Stimulated activated memory B cell treated with anti-CD40 and anti-IgM and Interleukin-4, amounts not matched to agents 10 μg/mL and 1 μg/mL and 100 μg/mL, for 72 hours (primary cell): Measurements from ENCODE around the gene MPDU1.
"Not testable (repeated sequence)": the region's sequence is repeated elsewhere in the genome, so short reads cannot be mapped to it uniquely, and the experiment has no call there.

ENCODE experiments used
- ATAC-seq: fragments of 150-1000 bp; cut with Tn5 transposase; 2 replicates; pipeline ENCODE4 v1.10.0; 2021
- H3K27ac Mint-ChIP-seq: one replicate; pipeline ENCODE4 v1.8.0; 2022; ENCODE audit warnings: mild to moderate bottlenecking, mixed read lengths
- H3K27me3 Mint-ChIP-seq: one replicate; pipeline ENCODE4 v1.8.0; 2022; ENCODE audit warnings: mixed read lengths
- H3K36me3 Mint-ChIP-seq: one replicate; pipeline ENCODE4 v1.8.0; 2022; ENCODE audit warnings: mixed read lengths
- H3K4me1 Mint-ChIP-seq: one replicate; pipeline ENCODE4 v1.8.0; 2022; ENCODE audit warnings: mixed read lengths
- H3K4me3 Mint-ChIP-seq: one replicate; pipeline ENCODE4 v1.8.0; 2022; ENCODE audit warnings: mild to moderate bottlenecking, moderate library complexity, mixed read lengths
- H3K9me3 Mint-ChIP-seq: one replicate; pipeline ENCODE4 v1.8.0; 2022; ENCODE audit warnings: mixed read lengths

Gene MPDU1

DNA sequence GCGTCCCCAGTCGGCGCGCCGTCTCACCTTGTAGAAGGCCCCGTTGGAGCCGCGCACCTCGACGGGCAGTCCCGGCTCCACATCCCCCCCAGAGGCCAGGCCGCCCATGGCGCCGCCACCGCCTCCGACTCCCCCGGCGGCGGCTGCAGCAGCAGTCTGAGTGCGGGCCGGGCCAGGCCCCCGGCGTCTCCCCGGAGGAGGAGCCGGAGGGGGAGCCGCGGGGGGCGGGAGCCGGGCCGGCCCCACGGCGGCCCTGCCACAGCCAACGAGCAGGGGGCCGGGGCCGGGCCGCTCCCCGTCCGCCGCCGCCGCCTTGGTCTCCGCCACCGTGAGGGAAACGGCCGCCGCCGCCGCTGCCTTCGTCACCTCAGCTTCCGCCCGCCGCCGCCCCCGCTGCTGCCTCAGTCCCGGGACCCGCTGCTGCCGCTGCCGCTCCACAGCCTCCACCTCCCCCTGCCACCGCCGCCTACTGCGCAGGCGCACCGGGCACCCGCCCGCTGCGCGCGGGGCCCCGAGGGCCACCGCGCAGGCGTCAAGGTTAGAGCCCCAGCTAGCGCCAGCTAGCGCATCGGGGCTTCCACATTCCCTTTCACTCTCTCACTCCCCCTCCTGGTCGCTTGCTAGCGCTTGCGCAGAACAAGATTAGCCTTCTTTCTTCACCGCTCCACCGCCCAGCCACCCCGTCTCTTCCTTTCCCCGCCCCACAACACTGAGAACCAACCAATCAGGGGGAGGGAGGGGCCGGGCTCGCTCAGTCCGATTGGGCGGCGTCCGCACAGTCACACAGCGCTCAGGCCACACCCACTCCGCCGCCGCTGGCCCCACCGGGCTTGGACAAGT lies 31.0 kb downstream of the MPDU1 start, which contains the start of gene FXR2:
FXR2 (minus strand) TSS at position 473 of the 840 bp plus-strand sequence; CDS start at position 108, 365 bp downstream.
- Mint-ChIP-seq H3K9me3 (no peaks in the 10 kb centered on the region), H3K27me3 (no peaks in the 10 kb centered on the region), H3K27ac (peak within 1 kb of the TSS; percentile 80), H3K36me3 (peaks cover 18% of the 10 kb centered on the region), H3K4me1 (peaks cover 45% of the 10 kb centered on the region), H3K4me3 (peak within 1 kb of the TSS; percentile 86)
- ATAC-seq: peak; percentile 99

DNA sequence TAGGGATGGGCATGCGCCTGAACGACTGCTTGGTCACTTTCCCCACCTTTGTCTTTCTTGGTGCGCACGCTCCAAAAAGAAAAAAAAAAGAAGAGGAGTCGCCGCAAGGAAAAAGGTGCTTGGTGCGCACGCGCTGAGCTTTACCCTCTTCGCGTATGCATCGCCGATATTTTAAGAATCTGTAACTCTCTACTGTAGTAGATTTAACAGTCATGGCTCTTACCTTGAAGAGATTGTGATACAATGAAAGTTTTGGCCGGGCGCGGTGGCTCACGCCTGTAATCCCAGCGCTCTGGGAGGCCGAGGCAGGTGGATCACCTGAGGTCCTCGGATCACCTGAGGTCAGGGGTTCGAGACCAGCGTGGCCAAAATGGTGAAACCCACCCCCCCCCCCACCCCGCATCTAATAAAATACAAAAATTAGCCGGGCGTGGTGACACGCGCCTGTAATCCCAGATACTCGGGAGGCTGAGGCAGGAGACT lies 31.7 kb downstream of the MPDU1 start:
- H3K9me3 Mint-ChIP-seq: no peaks in the 10 kb centered on the region
- no peaks in the 10 kb centered on the region for H3K27me3 Mint-ChIP-seq
- H3K4me3 Mint-ChIP-seq: peak overlapping the region; percentile 80
- peak overlapping the region; percentile 80 for H3K27ac Mint-ChIP-seq
- H3K4me1 Mint-ChIP-seq: peaks cover 40% of the 10 kb centered on the region
- ATAC-seq: no peak
- H3K36me3 Mint-ChIP-seq: peaks cover 18% of the 10 kb centered on the region

DNA sequence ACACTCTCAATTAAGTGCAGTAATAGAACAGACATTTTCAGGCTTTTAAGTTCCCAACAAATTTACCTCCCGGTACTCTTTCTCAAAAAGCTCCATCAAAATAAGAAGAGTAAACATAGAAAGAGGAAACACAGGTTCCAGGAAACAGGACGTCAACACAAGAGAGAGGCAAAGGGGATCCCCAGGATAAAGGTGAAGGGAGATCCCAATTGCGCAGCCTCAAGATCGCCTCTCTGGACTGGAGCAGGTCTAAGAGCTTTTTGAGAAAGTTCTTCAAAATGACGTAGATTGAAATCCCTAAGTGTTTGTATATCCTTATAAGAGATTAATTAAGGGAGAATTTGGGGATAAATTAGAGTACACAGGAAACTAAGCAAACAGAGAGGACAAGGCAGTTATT lies 35.0 kb downstream of the MPDU1 start:
- Mint-ChIP-seq H3K27me3 (no peaks in the 10 kb centered on the region), H3K27ac (no peak overlapping the region), H3K4me3 (no peak overlapping the region), H3K4me1 (peaks cover 9% of the 10 kb centered on the region), H3K36me3 (no peaks in the 10 kb centered on the region), H3K9me3 (no peaks in the 10 kb centered on the region)
- no peak for ATAC-seq

DNA sequence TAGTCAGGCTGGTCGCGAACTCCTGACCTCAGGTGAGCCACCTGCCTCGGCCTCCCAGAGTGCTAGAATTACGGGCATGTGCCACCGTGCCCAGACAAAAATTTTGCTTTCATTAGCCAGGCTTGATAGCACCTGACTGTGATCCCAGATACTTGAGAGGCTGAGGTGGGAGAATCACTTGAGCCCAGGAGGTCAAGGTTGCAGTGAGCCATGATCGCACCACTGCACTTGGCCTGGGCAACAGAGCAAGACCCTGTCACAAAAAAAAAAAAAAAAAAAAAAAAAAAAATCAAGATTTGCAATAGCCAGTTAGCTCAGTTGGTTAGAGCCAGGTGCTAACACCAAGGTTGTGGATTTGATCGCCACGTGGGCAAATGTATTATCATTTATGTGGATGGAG lies 37.2 kb downstream of the MPDU1 start:
- Mint-ChIP-seq H3K27me3 (no peaks in the 10 kb centered on the region), H3K27ac (no peak overlapping the region), H3K4me1 (peaks cover 4% of the 10 kb centered on the region), H3K9me3 (no peaks in the 10 kb centered on the region), H3K36me3 (no peaks in the 10 kb centered on the region), H3K4me3 (no peak overlapping the region)
- no peak for ATAC-seq

DNA sequence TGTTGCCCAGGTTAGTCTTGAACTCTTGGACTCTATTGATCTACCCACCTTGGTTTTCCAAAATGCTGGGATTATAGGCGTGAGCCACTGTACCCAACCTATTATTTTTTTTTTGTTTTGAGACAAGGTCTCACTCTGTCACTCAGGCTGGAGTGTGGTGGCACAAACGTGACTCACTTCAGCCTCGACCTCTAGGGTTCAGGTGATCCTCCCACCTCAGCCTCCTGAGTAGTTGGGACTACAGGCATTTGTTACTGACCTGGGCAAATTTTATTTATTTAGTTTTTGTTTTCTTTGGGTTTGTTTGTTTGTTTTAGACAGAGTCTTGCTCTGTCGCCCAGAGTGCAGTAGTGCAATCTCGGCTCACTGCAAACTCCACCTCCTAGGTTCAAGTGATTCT lies 40.0 kb downstream of the MPDU1 start:
- Mint-ChIP-seq H3K27ac (no peak overlapping the region), H3K4me3 (no peak overlapping the region)
- no peak for ATAC-seq

DNA sequence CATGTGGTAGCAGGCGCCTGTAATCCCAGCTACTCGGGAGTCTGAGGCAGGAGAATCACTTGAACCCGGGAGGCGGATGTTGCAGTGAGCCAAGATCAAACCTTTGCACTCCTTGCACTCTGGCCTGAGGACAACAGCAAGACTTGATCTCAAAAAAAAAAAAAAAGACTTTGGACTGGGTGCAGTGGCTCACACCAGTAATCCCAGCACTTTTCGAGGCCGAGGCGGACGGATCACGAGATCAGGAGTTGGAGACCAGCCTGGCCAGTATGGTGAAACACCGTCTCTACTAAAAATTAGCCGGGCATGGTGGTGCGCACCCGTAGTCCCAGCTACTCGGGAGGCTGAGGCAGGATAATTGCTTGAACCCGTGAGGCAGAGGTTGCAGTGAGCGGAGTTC lies 42.1 kb downstream of the MPDU1 start:
- H3K36me3 Mint-ChIP-seq, H3K9me3 Mint-ChIP-seq, H3K27ac Mint-ChIP-seq, H3K4me3 Mint-ChIP-seq, H3K27me3 Mint-ChIP-seq, ATAC-seq: not testable (repeated sequence)
- peaks cover 11% of the 10 kb centered on the region for H3K4me1 Mint-ChIP-seq

More for the DNA sequence above, 40.0 kb downstream of the MPDU1 start:
- H3K36me3 Mint-ChIP-seq: no peaks in the 10 kb centered on the region
- no peaks in the 10 kb centered on the region for H3K27me3 Mint-ChIP-seq
- no peaks in the 10 kb centered on the region for H3K9me3 Mint-ChIP-seq
- peaks cover 13% of the 10 kb centered on the region for H3K4me1 Mint-ChIP-seq

DNA sequence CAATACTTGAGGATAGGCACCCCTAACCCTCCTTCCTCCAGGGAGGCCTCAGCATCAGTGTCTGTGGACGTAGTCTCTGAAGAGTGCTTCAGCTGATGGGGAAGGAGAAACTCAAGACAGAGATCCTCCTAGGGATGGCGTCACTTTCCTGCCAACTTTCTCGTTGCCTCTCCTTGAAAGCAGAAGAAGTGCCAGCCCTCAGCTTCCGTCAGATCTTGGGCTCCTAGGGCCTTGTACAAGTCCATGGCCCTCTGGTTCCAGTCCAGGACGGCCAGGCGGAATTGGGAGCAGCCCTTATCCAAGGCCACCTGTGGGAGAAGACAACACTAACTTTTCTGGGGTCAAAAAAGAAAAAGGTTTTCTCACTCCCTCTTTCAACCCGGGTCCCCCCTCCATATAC lies 42.7 kb downstream of the MPDU1 start:
- Mint-ChIP-seq H3K9me3 (no peaks in the 10 kb centered on the region), H3K36me3 (no peaks in the 10 kb centered on the region), H3K4me3 (peak overlapping the region; percentile 87), H3K4me1 (peaks cover 11% of the 10 kb centered on the region), H3K27ac (no peak overlapping the region), H3K27me3 (no peaks in the 10 kb centered on the region)
- no peak for ATAC-seq

DNA sequence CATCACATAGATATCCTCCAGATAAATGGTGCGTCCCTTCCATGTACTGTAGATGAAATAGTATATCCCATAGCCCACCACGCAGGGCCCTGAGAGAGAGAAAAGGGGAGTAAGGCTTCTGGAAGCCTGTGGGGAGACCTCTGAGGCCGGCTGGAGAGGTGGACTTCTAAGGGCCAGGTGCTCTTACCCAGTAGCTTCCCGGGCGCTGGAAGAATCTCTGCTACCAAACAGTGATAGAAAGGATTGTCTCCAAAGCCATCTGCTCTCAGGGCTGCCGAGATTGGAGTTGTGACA lies 43.3 kb downstream of the MPDU1 start:
- Mint-ChIP-seq H3K4me1 (peaks cover 11% of the 10 kb centered on the region), H3K36me3 (no peaks in the 10 kb centered on the region), H3K9me3 (no peaks in the 10 kb centered on the region), H3K27ac (peak overlapping the region; percentile 82), H3K4me3 (peak overlapping the region; percentile 87), H3K27me3 (no peaks in the 10 kb centered on the region)
- ATAC-seq: no peak

DNA sequence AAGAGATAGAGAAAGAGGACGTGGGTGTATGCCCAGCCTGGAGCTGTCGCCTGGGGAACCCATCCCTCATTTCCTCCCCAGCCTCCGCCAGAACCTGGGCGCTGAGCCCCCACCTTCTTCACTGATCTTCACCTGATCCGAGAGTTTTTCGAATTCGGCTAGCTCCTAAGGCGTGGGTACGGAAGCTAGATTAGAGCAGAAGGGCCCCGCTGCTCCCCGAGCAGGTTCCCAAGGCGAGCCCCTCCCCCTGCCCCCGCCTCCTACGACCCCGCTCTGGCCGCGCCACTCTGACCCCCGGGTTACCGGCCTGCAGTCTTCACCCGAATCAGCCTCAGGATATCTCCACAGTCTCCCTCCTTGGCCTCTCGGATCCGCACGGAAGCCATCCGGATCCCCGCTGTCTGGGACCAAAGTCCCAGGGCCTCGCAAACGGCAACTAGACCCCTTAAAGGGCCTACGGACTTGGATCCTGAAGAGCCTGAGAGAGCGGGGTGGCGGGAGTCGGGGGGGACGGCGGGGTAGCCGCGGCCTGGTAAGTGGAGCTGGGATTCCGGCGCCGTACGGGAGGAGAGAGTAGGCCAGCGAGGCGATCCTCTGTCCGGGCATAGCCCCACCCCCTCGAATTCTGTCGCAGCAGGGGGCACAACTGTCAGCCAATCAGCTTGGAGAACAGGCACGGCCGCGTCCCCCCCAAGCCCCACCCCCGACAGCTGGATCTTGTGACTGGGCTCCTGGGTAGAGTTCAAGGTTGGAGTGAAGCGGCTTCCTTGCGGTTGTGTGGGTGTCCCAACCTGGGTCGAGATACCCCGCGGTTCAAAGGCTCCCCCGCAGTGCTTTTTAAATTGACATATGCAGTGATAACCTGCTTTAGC lies 43.8 kb downstream of the MPDU1 start, which contains the start of gene SAT2:
SAT2 (minus strand) TSS at position 572 of the 872 bp plus-strand sequence; CDS start at position 386, 186 bp downstream.
- H3K4me3 Mint-ChIP-seq: peak within 1 kb of the TSS; percentile 87
- H3K27me3 Mint-ChIP-seq: no peaks in the 10 kb centered on the region
- H3K36me3 Mint-ChIP-seq: no peaks in the 10 kb centered on the region
- peak; percentile 98 for ATAC-seq
- H3K4me1 Mint-ChIP-seq: peaks cover 11% of the 10 kb centered on the region
- H3K27ac Mint-ChIP-seq: peak within 1 kb of the TSS; percentile 82
- no peaks in the 10 kb centered on the region for H3K9me3 Mint-ChIP-seq

DNA sequence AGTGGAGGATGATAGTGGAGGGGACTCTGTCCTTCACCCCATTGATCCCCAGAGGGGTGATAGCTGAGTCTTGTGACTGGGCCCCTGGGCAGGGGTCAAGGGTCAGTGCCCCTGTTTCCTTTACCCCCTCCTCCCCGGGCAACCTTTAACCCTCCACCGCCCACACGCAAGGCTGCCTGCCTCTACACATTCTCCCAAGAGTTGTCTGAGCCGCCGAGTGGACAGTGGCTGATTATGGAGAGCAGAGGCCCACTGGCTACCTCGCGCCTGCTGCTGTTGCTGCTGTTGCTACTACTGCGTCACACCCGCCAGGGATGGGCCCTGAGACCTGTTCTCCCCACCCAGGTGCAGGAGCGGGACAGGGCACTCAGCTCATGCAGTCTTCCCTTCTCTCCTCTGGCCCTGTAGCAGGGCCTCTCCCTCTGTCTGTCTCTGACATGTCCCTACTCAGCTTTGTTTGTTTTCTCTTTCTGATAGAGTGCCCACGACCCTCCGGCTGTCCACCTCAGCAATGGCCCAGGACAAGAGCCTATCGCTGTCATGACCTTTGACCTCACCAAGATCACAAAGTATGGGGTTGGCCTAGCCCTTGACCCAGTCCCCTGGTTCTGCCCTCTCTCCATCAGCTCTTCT lies 46.4 kb downstream of the MPDU1 start, which contains the start of gene SHBG:
SHBG (plus strand) TSS at position 197 of the 633 bp plus-strand sequence; CDS start at position 235, 38 bp downstream.
- Mint-ChIP-seq H3K27me3 (no peaks in the 10 kb centered on the region), H3K36me3 (no peaks in the 10 kb centered on the region), H3K4me1 (peaks cover 11% of the 10 kb centered on the region), H3K4me3 (no peak within 1 kb of the TSS), H3K9me3 (no peaks in the 10 kb centered on the region), H3K27ac (no peak within 1 kb of the TSS)
- ATAC-seq: no peak

DNA sequence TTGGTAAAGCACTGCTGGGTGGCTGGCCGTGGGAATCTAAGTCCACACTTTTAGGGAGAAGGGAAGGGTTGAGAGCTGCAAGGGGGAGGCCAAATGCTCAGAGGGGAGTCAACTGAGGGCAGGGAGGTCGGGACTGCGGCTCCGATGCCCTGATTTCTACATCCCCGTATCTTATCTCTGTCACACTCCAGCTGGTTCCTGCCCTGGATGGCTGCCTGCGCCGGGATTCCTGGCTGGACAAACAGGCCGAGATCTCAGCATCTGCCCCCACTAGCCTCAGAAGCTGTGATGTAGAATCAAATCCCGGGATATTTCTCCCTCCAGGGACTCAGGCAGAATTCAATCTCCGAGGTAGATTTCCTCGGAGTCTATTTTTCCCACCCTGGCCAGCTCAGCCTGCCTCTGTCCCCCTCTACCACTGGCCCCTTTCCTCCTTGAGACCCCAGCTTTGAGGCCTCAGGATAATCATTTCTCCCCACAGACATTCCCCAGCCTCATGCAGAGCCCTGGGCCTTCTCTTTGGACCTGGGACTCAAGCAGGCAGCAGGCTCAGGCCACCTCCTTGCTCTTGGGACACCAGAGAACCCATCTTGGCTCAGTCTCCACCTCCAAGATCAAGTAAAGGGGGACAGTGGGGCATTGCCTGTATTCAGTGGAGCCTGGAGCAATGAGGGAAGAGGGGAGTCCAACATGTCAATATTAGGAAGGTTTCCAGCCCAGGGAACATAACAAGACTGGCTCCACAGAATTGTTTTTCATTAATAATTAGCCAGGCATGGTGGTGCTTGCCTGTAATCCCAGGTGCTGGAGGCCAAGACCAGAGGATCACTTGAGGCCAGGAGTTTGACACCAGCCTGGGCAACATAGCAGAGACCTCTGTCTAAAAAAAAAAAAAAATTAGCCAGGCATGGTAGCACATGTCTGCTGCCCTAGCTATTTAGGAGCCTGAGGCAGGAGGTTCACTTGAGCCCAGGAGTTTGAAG lies 48.0 kb downstream of the MPDU1 start:
- no peaks in the 10 kb centered on the region for H3K9me3 Mint-ChIP-seq
- H3K4me3 Mint-ChIP-seq: no peak overlapping the region
- H3K27me3 Mint-ChIP-seq: no peaks in the 10 kb centered on the region
- H3K4me1 Mint-ChIP-seq: peaks cover 5% of the 10 kb centered on the region
- no peak for ATAC-seq
- H3K36me3 Mint-ChIP-seq: no peaks in the 10 kb centered on the region
- no peak overlapping the region for H3K27ac Mint-ChIP-seq

DNA sequence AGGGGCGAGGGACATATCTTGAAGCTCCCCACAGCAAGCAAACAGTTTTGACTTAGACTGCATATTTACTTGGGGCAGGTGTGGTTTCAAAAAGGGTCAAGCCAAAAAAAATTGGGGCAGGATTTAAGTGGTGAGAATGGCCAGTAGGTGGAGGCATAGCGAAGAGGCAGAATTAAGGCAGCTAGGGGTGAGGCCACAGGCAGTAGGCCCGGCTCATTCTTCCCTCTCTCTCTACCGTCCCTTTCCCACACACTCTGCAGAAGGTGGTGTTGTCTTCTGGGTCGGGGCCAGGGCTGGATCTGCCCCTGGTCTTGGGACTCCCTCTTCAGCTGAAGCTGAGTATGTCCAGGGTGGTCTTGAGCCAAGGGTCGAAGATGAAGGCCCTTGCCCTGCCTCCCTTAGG lies 48.8 kb downstream of the MPDU1 start:
- no peak overlapping the region for H3K27ac Mint-ChIP-seq
- H3K27me3 Mint-ChIP-seq: no peaks in the 10 kb centered on the region
- no peak for ATAC-seq
- H3K4me3 Mint-ChIP-seq: no peak overlapping the region
- H3K4me1 Mint-ChIP-seq: no peaks in the 10 kb centered on the region
- no peaks in the 10 kb centered on the region for H3K36me3 Mint-ChIP-seq
- H3K9me3 Mint-ChIP-seq: no peaks in the 10 kb centered on the region

DNA sequence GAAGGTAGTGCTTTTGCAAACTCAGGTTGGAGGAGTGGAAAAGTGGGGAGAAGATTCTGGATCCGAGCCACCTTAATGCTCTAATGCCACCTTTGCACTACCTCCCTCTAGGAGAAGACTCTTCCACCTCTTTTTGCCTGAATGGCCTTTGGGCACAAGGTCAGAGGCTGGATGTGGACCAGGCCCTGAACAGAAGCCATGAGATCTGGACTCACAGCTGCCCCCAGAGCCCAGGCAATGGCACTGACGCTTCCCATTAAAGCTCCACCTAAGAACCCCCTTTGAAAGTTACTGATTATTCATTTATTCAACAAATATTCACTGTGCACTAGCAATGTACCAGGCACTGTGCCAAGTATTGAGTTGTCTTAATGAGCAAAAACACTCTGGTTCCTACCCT lies 49.4 kb downstream of the MPDU1 start:
- no peaks in the 10 kb centered on the region for H3K36me3 Mint-ChIP-seq

DNA sequence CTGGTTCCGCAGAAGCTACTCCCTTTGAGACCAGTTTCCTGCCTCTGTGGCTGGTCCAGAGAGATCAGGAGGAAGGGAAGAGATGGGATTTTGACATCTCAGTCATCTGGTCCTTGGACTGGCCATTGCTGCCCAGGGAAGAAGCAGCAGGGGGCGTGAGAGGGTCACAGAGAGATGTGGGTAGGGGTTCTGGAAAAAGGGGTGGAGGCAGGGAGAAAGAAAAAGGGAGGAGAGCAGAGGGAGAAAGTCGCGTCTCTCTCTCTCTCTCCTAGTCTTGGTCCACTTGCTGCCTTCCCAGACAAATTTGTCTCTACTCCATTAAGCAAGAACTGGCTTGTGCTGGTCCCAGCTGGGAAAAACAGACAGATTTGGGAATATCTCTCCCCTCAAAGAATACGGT lies 50.7 kb downstream of the MPDU1 start:
- no peaks in the 10 kb centered on the region for H3K9me3 Mint-ChIP-seq
- no peak overlapping the region for H3K27ac Mint-ChIP-seq
- peaks cover 3% of the 10 kb centered on the region for H3K4me1 Mint-ChIP-seq
- no peak for ATAC-seq
- no peaks in the 10 kb centered on the region for H3K36me3 Mint-ChIP-seq
- H3K27me3 Mint-ChIP-seq: no peaks in the 10 kb centered on the region
- no peak overlapping the region for H3K4me3 Mint-ChIP-seq

More for the DNA sequence above, 49.4 kb downstream of the MPDU1 start:
- Mint-ChIP-seq H3K9me3 (no peaks in the 10 kb centered on the region), H3K4me3 (no peak overlapping the region), H3K4me1 (no peaks in the 10 kb centered on the region), H3K27ac (no peak overlapping the region), H3K27me3 (no peaks in the 10 kb centered on the region)
- ATAC-seq: no peak
